HepG2 (cell line): Measurements from ENCODE around the gene RABGGTA. TPM values are rescaled to one million over a fixed set of nuclear protein-coding genes. Genes with fewer than 3 reads are reported as not detected.

ENCODE experiments used
- EED ChIP-seq: sonication (generic); formaldehyde crosslinking; IDR thresholded peaks from 2 replicates; pipeline ENCODE4 v1.5.0; 2020; ENCODE audit warnings: mild to moderate bottlenecking, missing genetic modification reagents
- ELF4 ChIP-seq: sonication (generic); formaldehyde crosslinking; IDR thresholded peaks from 2 replicates; pipeline ENCODE4 v1.5.0; 2020; ENCODE audit warnings: missing genetic modification reagents, mild to moderate bottlenecking, moderate library complexity, borderline replicate concordance
- ESRRA ChIP-seq: sonication (generic); formaldehyde crosslinking; IDR thresholded peaks from 2 replicates; pipeline ENCODE4 v1.5.1; 2020; ENCODE audit warnings: mild to moderate bottlenecking, low read depth, missing genetic modification reagents
- PCBP1 ChIP-seq: fragments of 200-400 bp; formaldehyde crosslinking; IDR thresholded peaks from 2 replicates; pipeline ENCODE4 v1.6.1; 2017; ENCODE audit warnings: mild to moderate bottlenecking, low read depth, low read length, borderline replicate concordance
- TCF7 ChIP-seq: sonication (generic); IDR thresholded peaks from 2 replicates; pipeline ENCODE4 v1.6.1; 2016; ENCODE audit warnings: antibody characterized with exemption, low read depth
- ZFP36L2 ChIP-seq: sonication (generic); formaldehyde crosslinking; IDR thresholded peaks from 2 replicates; pipeline ENCODE4 v1.4.0; 2020; ENCODE audit warnings: missing genetic modification reagents
- ZKSCAN1 ChIP-seq: fragments of 150-350 bp; IDR thresholded peaks from 2 replicates; pipeline ENCODE4 v1.6.1; 2014; ENCODE audit warnings: low read length
- ZNF160 ChIP-seq: sonication (generic); formaldehyde crosslinking; IDR thresholded peaks from 2 replicates; pipeline ENCODE4 v1.8.0; 2022; ENCODE audit warnings: mild to moderate bottlenecking, inconsistent platforms, missing genetic modification reagents
- ZNF235 ChIP-seq: sonication (generic); formaldehyde crosslinking; IDR thresholded peaks from 2 replicates; pipeline ENCODE4 v1.8.1; 2023; ENCODE audit warnings: mild to moderate bottlenecking, missing genetic modification reagents, borderline replicate concordance
- ZNF256 ChIP-seq: sonication (generic); formaldehyde crosslinking; conservative IDR thresholded peaks from 2 replicates; pipeline ENCODE4 v1.4.0; 2020; ENCODE audit warnings: missing genetic modification reagents
- ZNF383 ChIP-seq: sonication (generic); formaldehyde crosslinking; IDR thresholded peaks from 2 replicates; pipeline ENCODE4 v1.4.0; 2020; ENCODE audit warnings: missing genetic modification reagents, mild to moderate bottlenecking, borderline replicate concordance
- ZNF431 ChIP-seq: sonication (generic); formaldehyde crosslinking; IDR thresholded peaks from 2 replicates; pipeline ENCODE4 v1.9.0; 2022; ENCODE audit warnings: missing genetic modification reagents, low read depth, mild to moderate bottlenecking, borderline replicate concordance
- ZNF451 ChIP-seq: sonication (generic); formaldehyde crosslinking; IDR thresholded peaks from 2 replicates; pipeline ENCODE4 v1.5.0; 2020; ENCODE audit warnings: mild to moderate bottlenecking, missing genetic modification reagents
- ZNF556 ChIP-seq: sonication (generic); formaldehyde crosslinking; IDR thresholded peaks from 2 replicates; pipeline ENCODE4 v1.4.0; 2020; ENCODE audit warnings: mild to moderate bottlenecking, missing genetic modification reagents, borderline replicate concordance
- ZNF614 ChIP-seq: IDR thresholded peaks from 2 replicates; pipeline ENCODE4 v1.6.1; 2018; ENCODE audit warnings: missing biosample characterization, missing genetic modification reagents, inconsistent platforms, borderline replicate concordance
- ZNF615 ChIP-seq: sonication (generic); formaldehyde crosslinking; IDR thresholded peaks from 2 replicates; pipeline ENCODE4 v1.5.0; 2020; ENCODE audit warnings: mild to moderate bottlenecking, missing genetic modification reagents, borderline replicate concordance
- ZNF629 ChIP-seq: sonication (generic); formaldehyde crosslinking; conservative IDR thresholded peaks from 2 replicates; pipeline ENCODE4 v1.5.0; 2020; ENCODE audit warnings: missing genetic modification reagents
- ZSCAN29 ChIP-seq: sonication (generic); formaldehyde crosslinking; conservative IDR thresholded peaks from 2 replicates; pipeline ENCODE4 v1.4.0; 2020; ENCODE audit warnings: mild to moderate bottlenecking, missing genetic modification reagents
- polyA plus RNA-seq, 8 experiments: library from polyadenylated mRNA; depleted of rRNA in 3 of 8; stranded (reverse) in 7 of 8; unstranded in 1 of 8; fragments of >200 nt; fragmentation: Illumina TruSeq in 4 of 8; extraction: Trizol in 4 of 8; gene quantifications; 2 replicates each; pipeline versions ENCODE4 v1.2.1 to v1.2.3, GENCODE V29; 2011 to 2016; ENCODE audit warnings: low read depth in 4 of 8, missing spikeins in 1 of 8, mixed read lengths in 1 of 8; ENCODE audit not compliant: insufficient read depth in 1 of 8
- total RNA-seq, 5 experiments: library from RNA; depleted of rRNA; stranded (reverse); fragments of >200 nt; fragmentation: Illumina TruSeq; extraction: Trizol; gene quantifications; 2 replicates each; pipeline ENCODE4 v1.2.3, GENCODE V29; 2016; ENCODE audit warnings: low read depth in 1 of 5
- TF ChIP-seq, protein P1 (sequence below): sonication (generic); formaldehyde crosslinking; IDR thresholded peaks from 2 replicates; pipeline ENCODE4 v1.5.0; 2020; ENCODE audit warnings: missing genetic modification reagents
- TF ChIP-seq, protein P2 (sequence below): sonication (generic); formaldehyde crosslinking; IDR thresholded peaks from 2 replicates; pipeline ENCODE4 v1.8.1; 2023; ENCODE audit warnings: mild to moderate bottlenecking, inconsistent platforms, moderate library complexity, missing genetic modification reagents, borderline replicate concordance

RABGGTA gene
- total and polyA plus RNA-seq, 2 of the 13 experiments (the other 11 are each of a cell fraction or from before 2014, with no cell fraction given) = 57.9 to 90.8 TPM

- TF ChIP-seq ZNF160 (CRISPR knock-in tag) = no peak
- 0 out of 2 replicates have a peak, but pooled peaks have one; percentile 22 for TF ChIP-seq ZNF431 (CRISPR knock-in tag)
- 0 out of 2 replicates have a peak, but pooled peaks have one; percentile 38 for TF ChIP-seq ZSCAN29
- no peak for TF ChIP-seq EED
- TF ChIP-seq ZNF256 (CRISPR knock-in tag) = no peak
- TF ChIP-seq ZNF615 (CRISPR knock-in tag) = no peak
- no peak for TF ChIP-seq ZNF451
- TF ChIP-seq, protein P1, sequence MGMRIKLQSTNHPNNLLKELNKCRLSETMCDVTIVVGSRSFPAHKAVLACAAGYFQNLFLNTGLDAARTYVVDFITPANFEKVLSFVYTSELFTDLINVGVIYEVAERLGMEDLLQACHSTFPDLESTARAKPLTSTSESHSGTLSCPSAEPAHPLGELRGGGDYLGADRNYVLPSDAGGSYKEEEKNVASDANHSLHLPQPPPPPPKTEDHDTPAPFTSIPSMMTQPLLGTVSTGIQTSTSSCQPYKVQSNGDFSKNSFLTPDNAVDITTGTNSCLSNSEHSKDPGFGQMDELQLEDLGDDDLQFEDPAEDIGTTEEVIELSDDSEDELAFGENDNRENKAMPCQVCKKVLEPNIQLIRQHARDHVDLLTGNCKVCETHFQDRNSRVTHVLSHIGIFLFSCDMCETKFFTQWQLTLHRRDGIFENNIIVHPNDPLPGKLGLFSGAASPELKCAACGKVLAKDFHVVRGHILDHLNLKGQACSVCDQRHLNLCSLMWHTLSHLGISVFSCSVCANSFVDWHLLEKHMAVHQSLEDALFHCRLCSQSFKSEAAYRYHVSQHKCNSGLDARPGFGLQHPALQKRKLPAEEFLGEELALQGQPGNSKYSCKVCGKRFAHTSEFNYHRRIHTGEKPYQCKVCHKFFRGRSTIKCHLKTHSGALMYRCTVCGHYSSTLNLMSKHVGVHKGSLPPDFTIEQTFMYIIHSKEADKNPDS (CRISPR knock-in tag) = 0 out of 2 replicates have a peak, but pooled peaks have one; percentile 34
- no peak for TF ChIP-seq ELF4 (CRISPR knock-in tag)
- TF ChIP-seq ZNF556 (CRISPR knock-in tag) = 0 out of 2 replicates have a peak, but pooled peaks have one; percentile 48
- no peak for TF ChIP-seq ZKSCAN1
- TF ChIP-seq, protein P2, sequence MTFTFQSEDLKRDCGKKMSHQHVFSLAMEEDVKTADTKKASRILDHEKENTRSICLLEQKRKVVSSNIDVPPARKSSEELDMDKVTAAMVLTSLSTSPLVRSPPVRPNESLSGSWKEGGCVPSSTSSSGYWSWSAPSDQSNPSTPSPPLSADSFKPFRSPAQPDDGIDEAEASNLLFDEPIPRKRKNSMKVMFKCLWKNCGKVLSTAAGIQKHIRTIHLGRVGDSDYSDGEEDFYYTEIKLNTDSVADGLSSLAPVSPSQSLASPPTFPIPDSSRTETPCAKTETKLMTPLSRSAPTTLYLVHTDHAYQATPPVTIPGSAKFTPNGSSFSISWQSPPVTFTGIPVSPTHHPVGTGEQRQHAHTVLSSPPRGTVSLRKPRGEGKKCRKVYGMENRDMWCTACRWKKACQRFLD (CRISPR knock-in tag) = 0 out of 2 replicates have a peak, but pooled peaks have one; percentile 30
- no peak for TF ChIP-seq ZNF235 (CRISPR knock-in tag)
- TF ChIP-seq ZNF629 = peak; percentile 90
- TF ChIP-seq ZFP36L2 (CRISPR knock-in tag) = no peak
- no peak for TF ChIP-seq ZNF614 (CRISPR knock-in tag)
- no peak for TF ChIP-seq PCBP1
- 0 out of 2 replicates have a peak, but pooled peaks have one; percentile 29 for TF ChIP-seq ESRRA (CRISPR knock-in tag)
- no peak for TF ChIP-seq TCF7
- TF ChIP-seq ZNF383 = 0 out of 2 replicates have a peak, but pooled peaks have one; percentile 76
Observed at GRCh38 chr14:24291446-24292117, 20.2 kb upstream of the RABGGTA start (continued).
